Prostate gland (tissue), 2 donors: ENCODE measurements around the gene PRR7. TPM values are rescaled to one million over a fixed set of nuclear protein-coding genes. Genes with fewer than 3 reads are reported as not detected.
A peak's percentile ranks its signal among the peaks of the same experiment; 100 is the strongest.

ENCODE experiments used
- DNase-seq: peaks from one replicate; pipeline ENCODE4 v3.0.0-alpha.2; 2019; ENCODE audit warnings: low spot score
- H3K27ac ChIP-seq, 2 donors: fragments of 200-600 bp; sonication (generic); 2 replicates each; pipeline ENCODE4 v1.5.1; 2017 to 2019
- H3K27me3 ChIP-seq: fragments of 200-600 bp; sonication (generic); replicated peaks from 2 replicates; pipeline ENCODE4 v1.5.1; 2019; ENCODE audit not compliant: insufficient read depth
- H3K36me3 ChIP-seq, 2 donors: fragments of 200-600 bp; sonication (generic); 1 replicate in 1 of 2; 2 replicates in 1 of 2; pipeline versions ENCODE4 v1.5.1 to v1.8.1; 2017 to 2019
- H3K4me1 ChIP-seq: fragments of 200-600 bp; sonication (generic); replicated peaks from 2 replicates; pipeline ENCODE4 v1.5.1; 2019
- H3K4me3 ChIP-seq, 2 donors: fragments of 200-600 bp; sonication (generic); 2 replicates each; pipeline ENCODE4 v1.5.1; 2017 to 2019
- H3K9me3 ChIP-seq: fragments of 200-600 bp; sonication (generic); 2 replicates; pipeline ENCODE4 v1.5.1; 2017
- CTCF ChIP-seq, 4 experiments: fragments of 200-600 bp in 2 of 4; fragments of 450-650 bp in 2 of 4; sonication (generic) in 2 of 4; IDR thresholded peaks; 1 replicate in 3 of 4; 2 replicates in 1 of 4; pipeline ENCODE4 v1.5.1; 2016 to 2019; ENCODE audit warnings: antibody characterized with exemption in 4 of 4, mild to moderate bottlenecking in 2 of 4, moderate library complexity in 2 of 4
- POLR2A ChIP-seq: fragments of 450-650 bp; IDR thresholded peaks from one replicate; pipeline ENCODE4 v1.6.1; 2016; ENCODE audit warnings: antibody characterized with exemption, mild to moderate bottlenecking
- POLR2AphosphoS5 ChIP-seq: sonication (generic); formaldehyde crosslinking; IDR thresholded peaks from one replicate; pipeline ENCODE4 v1.6.1; 2017; ENCODE audit warnings: antibody characterized with exemption
- WGBS: methylation state at CpG from one replicate; pipeline ENCODE4 v1.1.5; 2018; 5-methylcytosine and 5-hydroxymethylcytosine counted together
- intact Hi-C: fragments of 100-400 bp; cut with DNase I; formaldehyde crosslinking; loops from one replicate; pipeline ENCODE4 v1.14.2; 2022
- total RNA-seq, 2 donors: library from RNA; depleted of rRNA; stranded (reverse); fragments of >200 nt; gene quantifications; one replicate each; pipeline ENCODE4 v1.1.0, GENCODE V29; 2016

The PRR7 gene
- total RNA-seq, 2 donors from 2014 or later, result 8.7 to 11.0 TPM

GRCh38 chr5:177500685-177501522 lies 54.3 kb downstream of the PRR7 start:
- peaks cover 4% of the 10 kb centered on the region for H3K4me1 ChIP-seq
- no peak overlapping the region for H3K27ac ChIP-seq
- H3K36me3 ChIP-seq, result no peaks in the 10 kb centered on the region
- no peak overlapping the region for H3K4me3 ChIP-seq
- 15% methylated on average over 10 of the region's 10 CpGs for WGBS
- DNase-seq, result peak; percentile 86
- H3K27me3 ChIP-seq, result no peaks in the 10 kb centered on the region
- TF ChIP-seq CTCF (IDR thresholded peaks at IDR 0.05), result peak; percentile 83 to 93 (median 91)
- TF ChIP-seq POLR2AphosphoS5, result peak; percentile 68
- TF ChIP-seq POLR2A, result no peak
- H3K9me3 ChIP-seq, result no peaks in the 10 kb centered on the region
- intact Hi-C loops, result loop anchor here (5.0 kb wide), 1 partner anchor 109 kb away; no protein-coding TSS in a partner anchor

- no peak overlapping the region for H3K27ac ChIP-seq
- no peaks in the 10 kb centered on the region for H3K9me3 ChIP-seq
- no peaks in the 10 kb centered on the region for H3K36me3 ChIP-seq
- no peak overlapping the region for H3K4me3 ChIP-seq
- H3K4me1 ChIP-seq, result no peaks in the 10 kb centered on the region
- 62% methylated on average over 9 of the region's 9 CpGs for WGBS
- no peak for DNase-seq
- no peaks in the 10 kb centered on the region for H3K27me3 ChIP-seq
- TF ChIP-seq CTCF (IDR thresholded peaks at IDR 0.05) (no peak), POLR2A (no peak), POLR2AphosphoS5 (no peak)
- intact Hi-C loops, result loop anchor here (5.0 kb wide), 1 partner anchor 110 kb away; no protein-coding TSS in a partner anchor
These were observed 55.5 kb downstream of the PRR7 start for GRCh38 chr5:177501874-177502678.

GRCh38 chr5:177502886-177503285 lies 56.3 kb downstream of the PRR7 start:
- 52% methylated on average over 16 of the region's 16 CpGs for WGBS
- Histone ChIP-seq H3K36me3 (no peaks in the 10 kb centered on the region), H3K9me3 (no peaks in the 10 kb centered on the region), H3K27ac (no peak overlapping the region), H3K4me1 (no peaks in the 10 kb centered on the region), H3K4me3 (no peak overlapping the region), H3K27me3 (no peaks in the 10 kb centered on the region)
- TF ChIP-seq POLR2AphosphoS5, result no peak
- no peak for TF ChIP-seq CTCF (IDR thresholded peaks at IDR 0.05)
- no peak for TF ChIP-seq POLR2A
- intact Hi-C loops, result loop anchor here (5.0 kb wide), 1 partner anchor 111 kb away; no protein-coding TSS in a partner anchor
- no peak for DNase-seq

- no peak for DNase-seq
- intact Hi-C loops, result loop anchor here (5.0 kb wide), 1 partner anchor 111 kb away; no protein-coding TSS in a partner anchor
- H3K4me1 ChIP-seq, result no peaks in the 10 kb centered on the region
- no peaks in the 10 kb centered on the region for H3K36me3 ChIP-seq
- no peak for TF ChIP-seq CTCF (IDR thresholded peaks at IDR 0.05)
- TF ChIP-seq POLR2A, result no peak
- no peak for TF ChIP-seq POLR2AphosphoS5
- H3K4me3 ChIP-seq, result no peak overlapping the region
- H3K9me3 ChIP-seq, result no peaks in the 10 kb centered on the region
- WGBS, result 80% methylated on average over 22 of the region's 24 CpGs
- no peaks in the 10 kb centered on the region for H3K27me3 ChIP-seq
- no peak overlapping the region for H3K27ac ChIP-seq
These were observed 56.9 kb downstream of the PRR7 start for GRCh38 chr5:177503351-177504085.
